ENCODE measurements around the gene NPDC1. TPM values are rescaled to one million over a fixed set of nuclear protein-coding genes. Genes with fewer than 3 reads are reported as not detected.

Gene NPDC1
- polyA plus RNA-seq, 1 experiment: 31.9 TPM

DNA sequence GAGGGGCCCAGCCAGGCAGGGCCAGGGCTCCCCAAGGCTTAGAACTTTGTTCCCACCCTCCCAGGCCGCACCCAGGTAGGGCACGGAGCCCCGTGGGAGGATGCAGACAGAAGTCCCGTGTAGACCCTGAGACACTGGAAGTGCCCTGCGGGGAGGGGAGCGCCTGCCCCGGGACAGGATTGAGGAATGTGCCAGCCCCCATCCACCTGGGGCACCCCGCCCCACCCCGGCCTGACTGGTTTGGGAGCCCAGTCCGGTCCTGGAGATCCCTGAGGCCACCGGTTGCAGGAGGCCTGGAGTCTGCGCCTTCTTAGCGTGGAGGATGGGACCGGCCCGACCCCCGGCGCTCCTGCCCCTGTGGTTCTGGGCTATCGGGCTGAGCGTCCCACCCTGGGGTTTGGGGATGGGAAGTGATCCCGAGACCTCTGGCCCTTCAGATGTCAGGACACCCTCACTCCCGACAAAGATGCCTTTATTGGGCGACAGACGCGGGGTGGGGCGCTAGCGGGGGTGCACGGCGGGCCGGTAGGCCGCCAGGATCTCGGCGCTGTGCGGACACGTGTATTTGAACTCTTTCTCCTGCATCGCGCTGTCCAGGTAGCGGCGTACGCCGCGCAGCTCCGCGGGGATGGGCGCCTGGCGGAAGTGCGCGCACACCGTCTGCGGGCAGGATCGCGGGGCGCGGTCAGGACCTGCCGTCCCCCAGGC, 51.6 kb downstream of the NPDC1 start:
- Histone ChIP-seq H3K36me3 (ENCODE audit: control insufficient read depth, insufficient read depth, low read length) (no peaks in the 10 kb centered on the region), H3K4me3 (ENCODE audit: low read depth, low read length) (no peak overlapping the region), H3K27me3 (ENCODE audit: control insufficient read depth, insufficient read depth, low read length) (no peaks in the 10 kb centered on the region)
- TF ChIP-seq, protein P1, sequence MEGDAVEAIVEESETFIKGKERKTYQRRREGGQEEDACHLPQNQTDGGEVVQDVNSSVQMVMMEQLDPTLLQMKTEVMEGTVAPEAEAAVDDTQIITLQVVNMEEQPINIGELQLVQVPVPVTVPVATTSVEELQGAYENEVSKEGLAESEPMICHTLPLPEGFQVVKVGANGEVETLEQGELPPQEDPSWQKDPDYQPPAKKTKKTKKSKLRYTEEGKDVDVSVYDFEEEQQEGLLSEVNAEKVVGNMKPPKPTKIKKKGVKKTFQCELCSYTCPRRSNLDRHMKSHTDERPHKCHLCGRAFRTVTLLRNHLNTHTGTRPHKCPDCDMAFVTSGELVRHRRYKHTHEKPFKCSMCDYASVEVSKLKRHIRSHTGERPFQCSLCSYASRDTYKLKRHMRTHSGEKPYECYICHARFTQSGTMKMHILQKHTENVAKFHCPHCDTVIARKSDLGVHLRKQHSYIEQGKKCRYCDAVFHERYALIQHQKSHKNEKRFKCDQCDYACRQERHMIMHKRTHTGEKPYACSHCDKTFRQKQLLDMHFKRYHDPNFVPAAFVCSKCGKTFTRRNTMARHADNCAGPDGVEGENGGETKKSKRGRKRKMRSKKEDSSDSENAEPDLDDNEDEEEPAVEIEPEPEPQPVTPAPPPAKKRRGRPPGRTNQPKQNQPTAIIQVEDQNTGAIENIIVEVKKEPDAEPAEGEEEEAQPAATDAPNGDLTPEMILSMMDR (IDR thresholded peaks at IDR 0.05; ENCODE audit: insufficient read depth, low read depth, low read length): no peak
- CTCF ChIA-PET: interaction anchor here (5.7 kb wide), 1 partner anchor 36 kb away, joined by 30 read pairs; no protein-coding TSS in a partner anchor
- POLR2A ChIA-PET: interaction anchor here (0.6 kb wide), 1 partner anchor 108 kb away, joined by 3 read pairs; the partner anchor contains the start of gene TRAF2
- DNase-seq (ENCODE audit: low read depth): no peak

DNA sequence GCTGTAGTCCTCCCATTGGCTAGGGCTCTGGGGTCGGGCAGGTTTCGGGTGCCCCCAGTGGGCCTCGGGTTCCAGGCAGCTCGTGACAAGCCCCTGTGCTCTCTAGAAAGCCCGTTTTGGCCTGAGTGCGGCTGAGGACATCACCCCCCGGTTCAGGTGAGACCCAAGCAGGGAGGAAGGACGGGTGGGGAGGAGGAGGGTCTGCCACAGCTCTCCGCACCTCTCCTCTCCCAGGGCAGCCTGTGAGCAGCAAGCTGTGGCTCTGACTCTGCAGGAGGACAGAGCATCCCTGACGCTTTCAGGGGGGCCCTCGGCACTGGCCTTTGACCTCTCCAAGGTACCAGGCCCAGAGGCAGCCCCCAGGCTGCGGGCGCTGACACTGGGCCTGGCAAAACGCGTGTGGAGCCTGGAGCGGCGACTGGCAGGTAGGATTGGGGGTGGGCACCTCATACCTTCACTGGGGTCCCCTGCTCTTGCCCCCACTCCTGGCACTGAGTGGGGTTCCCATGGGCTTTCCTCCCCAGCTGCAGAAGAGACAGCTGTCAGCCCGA, 53.1 kb downstream of the NPDC1 start:
- Histone ChIP-seq H3K27me3 (ENCODE audit: control insufficient read depth, insufficient read depth, low read length) (no peaks in the 10 kb centered on the region), H3K4me3 (ENCODE audit: low read depth, low read length) (peak overlapping the region; percentile 63), H3K36me3 (ENCODE audit: control insufficient read depth, insufficient read depth, low read length) (no peaks in the 10 kb centered on the region)
- DNase-seq (ENCODE audit: low read depth): no peak
- CTCF ChIA-PET: interaction anchor here (1.0 to 5.7 kb wide), 4 partner anchors 9 to 42 kb away, joined by 3 to 30 read pairs (median 5); no protein-coding TSS in a partner anchor
- POLR2A ChIA-PET: no interaction called here
- TF ChIP-seq, protein P1 (IDR thresholded peaks at IDR 0.05; ENCODE audit: insufficient read depth, low read depth, low read length): no peak

DNA sequence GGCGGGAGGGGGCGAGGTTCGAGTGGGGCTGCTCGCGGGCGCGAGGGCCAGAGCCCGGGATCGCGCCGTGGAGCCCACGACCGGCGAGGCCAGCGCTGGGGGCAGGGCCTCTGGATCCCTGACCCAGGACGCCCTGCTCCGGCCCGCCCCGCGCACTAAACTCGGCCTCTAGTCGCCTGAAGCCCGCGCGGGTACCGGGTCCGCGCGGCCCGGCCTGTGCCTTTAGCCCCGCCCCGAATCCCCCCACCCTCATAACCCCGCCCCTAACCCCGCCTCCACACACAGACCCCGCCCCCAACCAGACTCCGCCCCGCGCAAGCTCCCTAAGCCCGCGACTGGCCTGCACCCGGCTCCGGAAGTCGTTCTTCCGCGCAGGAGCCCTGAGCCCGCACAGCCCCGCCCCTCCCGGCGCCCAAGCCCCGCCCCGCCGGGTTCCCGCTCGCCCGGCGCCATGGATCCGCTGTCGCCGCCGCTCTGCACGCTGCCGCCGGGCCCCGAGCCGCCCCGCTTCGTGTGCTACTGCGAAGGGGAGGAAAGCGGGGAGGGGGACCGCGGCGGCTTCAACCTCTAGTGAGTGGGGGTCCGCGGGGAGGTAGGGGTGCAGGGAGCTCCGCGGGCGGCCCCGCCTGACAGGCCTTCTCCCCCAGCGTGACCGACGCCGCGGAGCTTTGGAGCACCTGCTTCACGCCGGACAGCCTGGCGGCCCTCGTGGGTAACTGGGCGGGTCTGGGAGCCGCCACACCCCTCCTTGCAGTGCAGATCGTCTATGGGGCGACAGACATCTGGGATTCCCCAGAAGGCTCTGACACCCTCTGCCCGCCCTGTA, 53.8 kb downstream of the NPDC1 start, which contains the start of gene PAXX:
Gene PAXX, plus strand, starts transcription at position 430 of the 826 bp plus-strand sequence. Its CDS starts 22 bp downstream, at position 452.
- CTCF ChIA-PET: interaction anchor here (0.7 to 5.7 kb wide), 6 partner anchors 10 to 58 kb away, joined by 3 to 30 read pairs (median 3); no protein-coding TSS in a partner anchor
- TF ChIP-seq, protein P1 (IDR thresholded peaks at IDR 0.05; ENCODE audit: insufficient read depth, low read depth, low read length): no peak
- no peaks in the 10 kb centered on the region for H3K36me3 ChIP-seq (ENCODE audit: control insufficient read depth, insufficient read depth, low read length)
- H3K27me3 ChIP-seq (ENCODE audit: control insufficient read depth, insufficient read depth, low read length): no peaks in the 10 kb centered on the region
- peak within 1 kb of the TSS; percentile 63 for H3K4me3 ChIP-seq (ENCODE audit: low read depth, low read length)
- DNase-seq (ENCODE audit: low read depth): peak; percentile 19
- POLR2A ChIA-PET: interaction anchor here (0.5 kb wide), 1 partner anchor 14 kb away, joined by 3 read pairs; no protein-coding TSS in a partner anchor

DNA sequence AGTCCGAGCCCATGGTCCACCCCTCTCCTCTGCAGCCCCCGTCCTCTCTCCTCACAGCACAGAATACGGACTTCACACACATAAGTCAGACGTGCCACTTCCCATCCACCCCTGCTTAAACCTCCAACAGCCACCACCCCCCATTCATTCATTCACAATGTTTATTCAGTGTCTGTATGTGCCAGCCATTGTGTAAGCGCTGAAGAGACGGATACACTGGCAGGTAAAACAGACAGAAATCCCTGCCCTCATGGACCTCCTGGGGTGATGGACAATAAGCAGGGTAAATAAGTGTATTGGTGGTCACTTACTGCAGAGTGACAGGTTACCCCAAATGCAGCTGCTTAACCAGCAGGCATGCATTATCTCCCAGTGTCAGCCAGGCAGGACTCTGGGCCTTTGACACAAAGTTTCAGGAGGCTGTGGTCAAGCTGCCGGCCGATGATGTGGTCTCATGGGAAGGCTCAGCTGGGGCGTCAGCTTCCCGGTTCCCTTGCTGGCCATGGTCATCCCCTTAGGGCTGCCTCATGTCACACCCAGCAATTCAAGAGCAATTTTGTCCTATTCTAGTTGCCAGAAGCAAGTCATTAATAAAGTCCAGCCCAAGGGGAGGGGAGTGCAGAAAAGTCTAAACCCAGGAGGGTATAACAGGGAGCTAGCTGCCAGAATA, 55.6 kb downstream of the NPDC1 start:
- Histone ChIP-seq H3K27me3 (ENCODE audit: control insufficient read depth, insufficient read depth, low read length) (no peaks in the 10 kb centered on the region; the same call in 1 of the 2 replicates), H3K36me3 (ENCODE audit: control insufficient read depth, insufficient read depth, low read length) (no peaks in the 10 kb centered on the region), H3K4me3 (ENCODE audit: low read depth, low read length) (no peak overlapping the region)
- POLR2A ChIA-PET: no interaction called here
- no peak for DNase-seq (ENCODE audit: low read depth)
- TF ChIP-seq, protein P1 (IDR thresholded peaks at IDR 0.05; ENCODE audit: insufficient read depth, low read depth, low read length): no peak
- CTCF ChIA-PET: interaction anchor here (1.1 kb wide), 1 partner anchor 39 kb away, joined by 4 read pairs; no protein-coding TSS in a partner anchor

Small RNAs within 50 kb of the gene (small RNA-seq; reads per million reads assigned to genes)
- gene RF00153 (ENCODE audit: insufficient read length, low read depth, low replicate concordance): not detected

Other genes starting within 250 kb of the NPDC1 start
- gene CCDC183, start 249.8 kb downstream of the NPDC1 start, polyA plus RNA-seq (2011; rRNA removed): 0.20 and 0.33 TPM in 2 replicates
- 36.7 and 60.2 TPM in 2 replicates for gene RABL6, start 238.2 kb downstream of the NPDC1 start, polyA plus RNA-seq (2011; rRNA removed)
- 0.86 and 1.0 TPM in 2 replicates for gene AJM1, start 203.7 kb downstream of the NPDC1 start, polyA plus RNA-seq (2011; rRNA removed)
- 116 and 233 TPM in 2 replicates for gene PHPT1, start 196.8 kb downstream of the NPDC1 start, polyA plus RNA-seq (2011; rRNA removed)
- gene MAMDC4, start 193.8 kb downstream of the NPDC1 start, polyA plus RNA-seq (2011; rRNA removed): 0.86 and 1.6 TPM in 2 replicates
- 513 and 672 TPM in 2 replicates for gene EDF1, start 179.9 kb downstream of the NPDC1 start, polyA plus RNA-seq (2011; rRNA removed)
- gene TRAF2, start 159.7 kb downstream of the NPDC1 start, polyA plus RNA-seq (2011; rRNA removed): 9.6 and 13.6 TPM in 2 replicates
- gene FBXW5, start 101.4 kb downstream of the NPDC1 start, polyA plus RNA-seq (2011; rRNA removed): 46.9 and 71.9 TPM in 2 replicates
- 0.48 and 0.60 TPM in 2 replicates for gene C8G, start 100.9 kb downstream of the NPDC1 start, polyA plus RNA-seq (2011; rRNA removed)
- 0.36 and 0.40 TPM in 2 replicates for gene LCN12, start 93.9 kb downstream of the NPDC1 start, polyA plus RNA-seq (2011; rRNA removed)
- 0.31 and 0.58 TPM in 2 replicates for gene PTGDS, start 68.7 kb downstream of the NPDC1 start, polyA plus RNA-seq (2011; rRNA removed)
- 0.01 and 0.06 TPM in 2 replicates for gene LCNL1, start 63.2 kb downstream of the NPDC1 start, polyA plus RNA-seq (2011; rRNA removed)
- 10.3 and 11.8 TPM in 2 replicates for gene PAXX, start 53.8 kb downstream of the NPDC1 start, polyA plus RNA-seq (2011; rRNA removed)
- 3.9 and 4.0 TPM in 2 replicates for gene CLIC3, start 49.6 kb downstream of the NPDC1 start, polyA plus RNA-seq (2011; rRNA removed)
- 8.7 and 16.0 TPM in 2 replicates for gene ABCA2, start 17.9 kb downstream of the NPDC1 start, polyA plus RNA-seq (2011; rRNA removed)
- gene FUT7, start 14.1 kb downstream of the NPDC1 start, polyA plus RNA-seq (2011; rRNA removed): not detected in 2 replicates
- gene ENTPD2, start 7.9 kb upstream of the NPDC1 start, polyA plus RNA-seq (2011; rRNA removed): not detected in 2 replicates
- gene SAPCD2, start 24.4 kb upstream of the NPDC1 start, polyA plus RNA-seq (2011; rRNA removed): 5.1 and 8.6 TPM in 2 replicates
- 2.8 and 5.6 TPM in 2 replicates for gene UAP1L1, start 31.3 kb upstream of the NPDC1 start, polyA plus RNA-seq (2011; rRNA removed)
- 53.0 and 80.0 TPM in 2 replicates for gene MAN1B1, start 40.8 kb upstream of the NPDC1 start, polyA plus RNA-seq (2011; rRNA removed)
- gene DPP7, start 68.6 kb upstream of the NPDC1 start, polyA plus RNA-seq (2011; rRNA removed): 66.7 and 94.4 TPM in 2 replicates
- 0.04 and 0.10 TPM in 2 replicates for gene GRIN1, start 93.0 kb upstream of the NPDC1 start, polyA plus RNA-seq (2011; rRNA removed)
- not detected in 2 replicates for gene LRRC26, start 123.9 kb upstream of the NPDC1 start, polyA plus RNA-seq (2011; rRNA removed)
- gene TMEM210, start 125.9 kb upstream of the NPDC1 start, polyA plus RNA-seq (2011; rRNA removed): not detected in 2 replicates
- 14.6 and 25.5 TPM in 2 replicates for gene ANAPC2, start 142.4 kb upstream of the NPDC1 start, polyA plus RNA-seq (2011; rRNA removed)
- gene SSNA1, start 142.5 kb upstream of the NPDC1 start, polyA plus RNA-seq (2011; rRNA removed): 53.8 and 81.4 TPM in 2 replicates
- 2.9 and 3.5 TPM in 2 replicates for gene TPRN, start 154.6 kb upstream of the NPDC1 start, polyA plus RNA-seq (2011; rRNA removed)
- 37.8 and 43.8 TPM in 2 replicates for gene TMEM203, start 159.5 kb upstream of the NPDC1 start, polyA plus RNA-seq (2011; rRNA removed)
- 4.4 and 7.1 TPM in 2 replicates for gene NDOR1, start 159.5 kb upstream of the NPDC1 start, polyA plus RNA-seq (2011; rRNA removed)
- gene RNF208, start 176.1 kb upstream of the NPDC1 start, polyA plus RNA-seq (2011; rRNA removed): 0.26 and 0.39 TPM in 2 replicates
- gene CYSRT1, start 179.0 kb upstream of the NPDC1 start, polyA plus RNA-seq (2011; rRNA removed): 0.58 and 0.74 TPM in 2 replicates
- gene RNF224, start 181.3 kb upstream of the NPDC1 start, polyA plus RNA-seq (2011; rRNA removed): not detected in 2 replicates
- gene SLC34A3, start 184.7 kb upstream of the NPDC1 start, polyA plus RNA-seq (2011; rRNA removed): not detected in 2 replicates
- 263 and 385 TPM in 2 replicates for gene TUBB4B, start 195.1 kb upstream of the NPDC1 start, polyA plus RNA-seq (2011; rRNA removed)
- gene STPG3, start 205.1 kb upstream of the NPDC1 start, polyA plus RNA-seq (2011; rRNA removed): not detected in 2 replicates
- 26.6 and 51.9 TPM in 2 replicates for gene NELFB, start 209.2 kb upstream of the NPDC1 start, polyA plus RNA-seq (2011; rRNA removed)
- gene TOR4A, start 231.5 kb upstream of the NPDC1 start, polyA plus RNA-seq (2011; rRNA removed): 16.9 and 23.8 TPM in 2 replicates